Fibroblast of lung (primary cell): Measurements from ENCODE around the gene C11orf86. TPM values are rescaled to one million over a fixed set of nuclear protein-coding genes. Genes with fewer than 3 reads are reported as not detected.
A peak's percentile ranks its signal among the peaks of the same experiment; 100 is the strongest.

Experiments used
- DNase-seq, 2 donors: peaks; one replicate each; pipeline versions ENCODE4 v3.0.0 to v3.0.0-alpha.2; 2010; ENCODE audit warnings: low read depth in 2 of 2
- H2AFZ ChIP-seq: 2 replicates; pipeline ENCODE4 v1.5.1; 2012; ENCODE audit warnings: low read length, control low read depth, inconsistent platforms
- H3K27ac ChIP-seq: 2 replicates; pipeline ENCODE4 v1.5.1; 2011; ENCODE audit warnings: low read length, control low read depth; ENCODE audit not compliant: insufficient read depth
- H3K27me3 ChIP-seq: 2 replicates; pipeline ENCODE4 v1.5.1; 2011; ENCODE audit warnings: mild to moderate bottlenecking, low read length; ENCODE audit not compliant: control insufficient read depth, insufficient read depth
- H3K36me3 ChIP-seq: 2 replicates; pipeline ENCODE4 v1.5.1; 2011; ENCODE audit warnings: low read length; ENCODE audit not compliant: control insufficient read depth, insufficient read depth
- H3K4me1 ChIP-seq: 2 replicates; pipeline ENCODE4 v1.5.1; 2011; ENCODE audit warnings: low read length; ENCODE audit not compliant: control insufficient read depth, insufficient read depth; ENCODE audit errors: extremely low read depth
- H3K4me2 ChIP-seq: 2 replicates; pipeline ENCODE4 v1.5.1; 2011; ENCODE audit warnings: low read length, control low read depth; ENCODE audit not compliant: insufficient read depth; ENCODE audit errors: extremely low read depth
- H3K4me3 ChIP-seq, 4 experiments: fragments of 200-600 bp in 1 of 4; sonication (generic) in 1 of 4; replicated peaks in 1 of 4; 2 replicates each; pipeline ENCODE4 v1.5.1; 2011 to 2016; ENCODE audit warnings: low read length in 4 of 4, low read depth in 3 of 4, mild to moderate bottlenecking in 3 of 4, control low read depth in 2 of 4, inconsistent platforms in 1 of 4, mixed read lengths in 1 of 4; ENCODE audit not compliant: insufficient read depth in 1 of 4; ENCODE audit errors: control extremely low read depth in 1 of 4
- H3K79me2 ChIP-seq: 2 replicates; pipeline ENCODE4 v1.5.1; 2012; ENCODE audit warnings: mild to moderate bottlenecking, low read length, inconsistent platforms; ENCODE audit not compliant: control insufficient read depth, insufficient read depth
- H3K9ac ChIP-seq: 2 replicates; pipeline ENCODE4 v1.5.1; 2011; ENCODE audit warnings: mild to moderate bottlenecking, low read length, control low read depth; ENCODE audit not compliant: insufficient read depth
- H3K9me3 ChIP-seq: 2 replicates; pipeline ENCODE4 v1.5.1; 2012; ENCODE audit warnings: low read depth, low read length; ENCODE audit not compliant: control insufficient read depth, insufficient read depth
- H4K20me1 ChIP-seq: 2 replicates; pipeline ENCODE4 v1.5.1; 2011; ENCODE audit warnings: low read length; ENCODE audit not compliant: control insufficient read depth, insufficient read depth; ENCODE audit errors: extremely low read depth
- CTCF ChIP-seq, 2 donors: IDR thresholded peaks in 1 of 2; conservative IDR thresholded peaks in 1 of 2; 1 replicate in 1 of 2; 2 replicates in 1 of 2; pipeline ENCODE4 v1.5.1; 2011 to 2012; ENCODE audit warnings: low read length in 2 of 2, control low read depth in 1 of 2, inconsistent platforms in 1 of 2, low read depth in 1 of 2, mild to moderate bottlenecking in 1 of 2
- EZH2 ChIP-seq: IDR thresholded peaks from 2 replicates; pipeline ENCODE4 v1.5.1; 2012; ENCODE audit warnings: low read length, control low read depth, mild to moderate bottlenecking; ENCODE audit errors: missing control alignments
- polyA plus RNA-seq, 2 donors: library from polyadenylated mRNA; depleted of rRNA in 1 of 2; stranded (reverse) in 1 of 2; unstranded in 1 of 2; fragments of >200 nt; gene quantifications; 2 replicates each; pipeline ENCODE4 v1.2.1, GENCODE V29; 2011 to 2012; ENCODE audit warnings: missing spikeins in 1 of 2
- total RNA-seq: library from RNA; depleted of rRNA; stranded (reverse); fragments of >200 nt; gene quantifications from 2 replicates; pipeline ENCODE4 v1.2.1, GENCODE V29; 2014

Gene C11orf86
- total and polyA plus RNA-seq, 2 donors (not counting 1 experiment from before 2014, with no cell fraction given), result not detected

GRCh38 chr11:66937193-66937733 is 37.8 kb upstream of the C11orf86 start:
- Histone ChIP-seq H3K4me2 (no peak overlapping the region), H2AFZ (no peak overlapping the region), H3K9me3 (no peaks in the 10 kb centered on the region), H4K20me1 (no peaks in the 10 kb centered on the region), H3K27ac (no peak overlapping the region), H3K79me2 (no peaks in the 10 kb centered on the region), H3K9ac (no peak overlapping the region), H3K36me3 (no peaks in the 10 kb centered on the region), H3K27me3 (no peaks in the 10 kb centered on the region), H3K4me3 (no peak overlapping the region), H3K4me1 (no peaks in the 10 kb centered on the region)
- no peak for TF ChIP-seq EZH2
- TF ChIP-seq CTCF (conservative IDR thresholded peaks at IDR 0.05 in 1 of 2, IDR thresholded peaks at IDR 0.05 in 1 of 2; ENCODE audit: low read depth in 1 of 2, low read length in 2 of 2), result no peak
- DNase-seq, result no peak

GRCh38 chr11:66938582-66939135 is 36.4 kb upstream of the C11orf86 start:
- Histone ChIP-seq H3K27ac (no peak overlapping the region), H3K4me3 (no peak overlapping the region), H3K9ac (no peak overlapping the region), H3K79me2 (no peaks in the 10 kb centered on the region), H3K36me3 (no peaks in the 10 kb centered on the region), H3K9me3 (no peaks in the 10 kb centered on the region), H2AFZ (no peak overlapping the region), H3K4me1 (no peaks in the 10 kb centered on the region), H4K20me1 (no peaks in the 10 kb centered on the region), H3K4me2 (no peak overlapping the region), H3K27me3 (no peaks in the 10 kb centered on the region)
- TF ChIP-seq CTCF (conservative IDR thresholded peaks at IDR 0.05 in 1 of 2, IDR thresholded peaks at IDR 0.05 in 1 of 2; ENCODE audit: low read depth in 1 of 2, low read length in 2 of 2) (no peak), EZH2 (no peak)
- no peak for DNase-seq

DNA sequence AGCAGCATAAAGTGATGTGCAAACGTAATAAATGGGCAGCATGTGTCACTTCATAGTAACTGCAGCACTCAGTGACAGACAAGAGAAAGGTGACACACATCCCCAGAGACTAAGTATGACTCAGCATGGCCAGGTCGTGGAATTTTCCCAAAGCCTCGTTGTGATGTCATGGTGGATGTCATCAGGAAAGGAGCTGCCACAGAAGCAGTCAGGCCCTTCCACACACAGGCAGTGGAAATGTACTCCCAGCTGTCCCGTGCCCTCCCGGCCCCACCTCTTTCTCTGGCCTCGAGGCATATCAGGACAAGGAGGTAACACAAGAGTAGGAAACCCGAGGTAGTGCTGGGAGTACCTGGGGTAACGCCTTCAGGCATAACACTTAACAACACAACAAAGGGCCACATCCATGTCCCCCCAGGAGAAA is 25.0 kb upstream of the C11orf86 start:
- H3K4me3 ChIP-seq, result no peak overlapping the region
- H3K4me1 ChIP-seq, result peaks cover 9% of the 10 kb centered on the region
- H3K36me3 ChIP-seq, result peaks cover 1% of the 10 kb centered on the region
- peak overlapping the region; percentile 26 for H3K27ac ChIP-seq
- no peaks in the 10 kb centered on the region for H3K27me3 ChIP-seq
- H3K4me2 ChIP-seq, result no peak overlapping the region
- H2AFZ ChIP-seq, result no peak overlapping the region
- H4K20me1 ChIP-seq, result no peaks in the 10 kb centered on the region
- H3K79me2 ChIP-seq, result no peaks in the 10 kb centered on the region
- peak; percentile 75 to 79 for DNase-seq
- no peak overlapping the region for H3K9ac ChIP-seq
- TF ChIP-seq CTCF (conservative IDR thresholded peaks at IDR 0.05 in 1 of 2, IDR thresholded peaks at IDR 0.05 in 1 of 2; ENCODE audit: low read depth in 1 of 2, low read length in 2 of 2), result no peak
- no peak for TF ChIP-seq EZH2
- H3K9me3 ChIP-seq, result no peaks in the 10 kb centered on the region
